ENCODE measurements around the gene SH2D6.

SH2D6 gene

GRCh38 chr2:85439986-85440385, 21.5 kb downstream of the SH2D6 start:
- DNase-seq (ENCODE audit: low read depth), result no peak

- no peak for DNase-seq (ENCODE audit: low read depth)
Observed at GRCh38 chr2:85440729-85441128, 22.2 kb downstream of the SH2D6 start.

GRCh38 chr2:85441864-85442263, 23.4 kb downstream of the SH2D6 start:
- DNase-seq (ENCODE audit: low read depth), result no peak

- no peak for DNase-seq (ENCODE audit: low read depth)
Observed at GRCh38 chr2:85444629-85445172, 26.2 kb downstream of the SH2D6 start.

GRCh38 chr2:85445316-85446295, 27.1 kb downstream of the SH2D6 start:
- no peak for DNase-seq (ENCODE audit: low read depth)

- DNase-seq (ENCODE audit: low read depth), result no peak
Observed at GRCh38 chr2:85446296-85447221, 28.0 kb downstream of the SH2D6 start.

- DNase-seq (ENCODE audit: low read depth), result no peak
Observed at GRCh38 chr2:85447222-85447585, 28.7 kb downstream of the SH2D6 start.

- DNase-seq (ENCODE audit: low read depth), result no peak
Observed at GRCh38 chr2:85448461-85449213, 30.1 kb downstream of the SH2D6 start.

- no peak for DNase-seq (ENCODE audit: low read depth)
Observed at GRCh38 chr2:85449214-85449588, 30.7 kb downstream of the SH2D6 start.

GRCh38 chr2:85452237-85452636, 33.7 kb downstream of the SH2D6 start:
- DNase-seq (ENCODE audit: low read depth), result no peak

GRCh38 chr2:85453571-85453970, 35.1 kb downstream of the SH2D6 start:
- no peak for DNase-seq (ENCODE audit: low read depth)

- DNase-seq (ENCODE audit: low read depth), result no peak
Observed at GRCh38 chr2:85455552-85456090, 37.1 kb downstream of the SH2D6 start.

GRCh38 chr2:85457043-85457442, 38.5 kb downstream of the SH2D6 start:
- DNase-seq (ENCODE audit: low read depth), result no peak

GRCh38 chr2:85457877-85458316, 39.4 kb downstream of the SH2D6 start:
- no peak for DNase-seq (ENCODE audit: low read depth)

- no peak for DNase-seq (ENCODE audit: low read depth)
Observed at GRCh38 chr2:85458601-85459563, 40.4 kb downstream of the SH2D6 start.

GRCh38 chr2:85459771-85460170, 41.3 kb downstream of the SH2D6 start:
- no peak for DNase-seq (ENCODE audit: low read depth)

GRCh38 chr2:85462322-85462721, 43.8 kb downstream of the SH2D6 start:
- no peak for DNase-seq (ENCODE audit: low read depth)

GRCh38 chr2:85468096-85468703, 49.7 kb downstream of the SH2D6 start:
- no peak for DNase-seq (ENCODE audit: low read depth)

GRCh38 chr2:85468704-85469349, 50.3 kb downstream of the SH2D6 start:
- no peak for DNase-seq (ENCODE audit: low read depth)

All from activated T-helper 1 cell treated with Interleukin-2 at 50 U/mL for 16 hours (primary cell).